Measurements from ENCODE around the gene C1QTNF5.

Gene C1QTNF5

GRCh38 chr11:119365071-119365591 lies 24.4 kb upstream of the C1QTNF5 start:
- TF ChIP-seq CTCF (conservative IDR thresholded peaks at IDR 0.05) (no peak), ZFX (IDR thresholded peaks at IDR 0.05) (no peak)
- H3K27ac ChIP-seq: no peak overlapping the region

GRCh38 chr11:119363851-119364590 lies 23.3 kb upstream of the C1QTNF5 start:
- no peak for TF ChIP-seq ZFX (IDR thresholded peaks at IDR 0.05)
- TF ChIP-seq CTCF (conservative IDR thresholded peaks at IDR 0.05): no peak
- peak overlapping the region; percentile 63 for H3K27ac ChIP-seq

- peak overlapping the region; percentile 63 for H3K27ac ChIP-seq
- no peak for TF ChIP-seq ZFX (IDR thresholded peaks at IDR 0.05)
- no peak for TF ChIP-seq CTCF (conservative IDR thresholded peaks at IDR 0.05)
Measured at GRCh38 chr11:119363081-119363850, 22.6 kb upstream of the C1QTNF5 start.

GRCh38 chr11:119362741-119363080 lies 22.0 kb upstream of the C1QTNF5 start:
- peak overlapping the region; percentile 63 for H3K27ac ChIP-seq
- TF ChIP-seq ZFX (IDR thresholded peaks at IDR 0.05) (no peak), CTCF (conservative IDR thresholded peaks at IDR 0.05) (no peak)

GRCh38 chr11:119361941-119362725 lies 21.4 kb upstream of the C1QTNF5 start:
- TF ChIP-seq CTCF (conservative IDR thresholded peaks at IDR 0.05) (no peak), ZFX (IDR thresholded peaks at IDR 0.05) (no peak)
- peak overlapping the region; percentile 63 for H3K27ac ChIP-seq

- TF ChIP-seq CTCF (conservative IDR thresholded peaks at IDR 0.05): no peak
- no peak for TF ChIP-seq ZFX (IDR thresholded peaks at IDR 0.05)
- peak overlapping the region; percentile 63 for H3K27ac ChIP-seq
Measured at GRCh38 chr11:119361056-119361787, 20.5 kb upstream of the C1QTNF5 start.
